K562 (cell line): ENCODE data around the gene MAP3K6. TPM values are rescaled to one million over a fixed set of nuclear protein-coding genes. Genes with fewer than 3 reads are reported as not detected.
A peak's percentile ranks its signal among the peaks of the same experiment; 100 is the strongest.

Experiments used
- ATF2 ChIP-seq: sonication (generic); formaldehyde crosslinking; IDR thresholded peaks from 2 replicates; pipeline ENCODE4 v1.8.1; 2022; ENCODE audit warnings: missing genetic modification reagents
- CEBPG ChIP-seq, 3 experiments: fragments of 200-800 bp in 1 of 3; sonication (Bioruptor generic) in 1 of 3; sonication (generic) in 1 of 3; formaldehyde crosslinking in 1 of 3; IDR thresholded peaks in 2 of 3; conservative IDR thresholded peaks in 1 of 3; 2 replicates each; pipeline versions ENCODE4 v1.6.1 to v1.8.0; 2016 to 2022; ENCODE audit warnings: missing compliant biosample characterization in 2 of 3, missing genetic modification characterization in 2 of 3, mild to moderate bottlenecking in 1 of 3, missing genetic modification reagents in 1 of 3
- CEBPZ ChIP-seq: fragments of 150-350 bp; IDR thresholded peaks from 2 replicates; pipeline ENCODE4 v1.6.1; 2014; ENCODE audit warnings: low read depth, mild to moderate bottlenecking, low read length, borderline replicate concordance
- CREBBP ChIP-seq: IDR thresholded peaks from one replicate; pipeline ENCODE4 v1.6.1; 2012; ENCODE audit warnings: low read depth, mild to moderate bottlenecking, control low read depth, inconsistent platforms, low read length
- DACH1 ChIP-seq: fragments of 450-650 bp; IDR thresholded peaks from 2 replicates; pipeline ENCODE4 v1.6.1; 2018; ENCODE audit not compliant: partially characterized antibody
- EZH2 ChIP-seq: IDR thresholded peaks from 2 replicates; pipeline ENCODE4 v1.6.1; 2012; ENCODE audit warnings: low read depth, mild to moderate bottlenecking, inconsistent platforms, low read length, borderline replicate concordance
- GABPA ChIP-seq: fragments of 200-800 bp; sonication (Bioruptor generic); conservative IDR thresholded peaks from 2 replicates; pipeline ENCODE4 v1.6.1; 2016; ENCODE audit warnings: low read depth, missing genetic modification characterization, missing compliant biosample characterization
- HMGN3 ChIP-seq: IDR thresholded peaks from 2 replicates; pipeline ENCODE4 v1.6.1; 2011; ENCODE audit warnings: borderline replicate concordance, low read depth, mild to moderate bottlenecking, mixed read lengths, low read length; ENCODE audit not compliant: insufficient read length; ENCODE audit errors: extremely low read depth
- KHSRP ChIP-seq: fragments of 450-650 bp; IDR thresholded peaks from 2 replicates; pipeline ENCODE4 v1.6.1; 2017
- RBFOX2 ChIP-seq: fragments of 200-400 bp; formaldehyde crosslinking; IDR thresholded peaks from 2 replicates; pipeline ENCODE4 v1.6.1; 2017; ENCODE audit warnings: low read depth, mild to moderate bottlenecking, low read length, moderate library complexity
- SMAD4 ChIP-seq: fragments of 250-450 bp; sonication (Bioruptor Pico); conservative IDR thresholded peaks from 2 replicates; pipeline ENCODE4 v1.8.0; 2021; ENCODE audit warnings: inconsistent platforms, mild to moderate bottlenecking, moderate library complexity
- TARDBP ChIP-seq: fragments of 450-650 bp; IDR thresholded peaks from 2 replicates; pipeline ENCODE4 v1.6.1; 2016
- TCF7L2 ChIP-seq: fragments of 150-350 bp; IDR thresholded peaks from 2 replicates; pipeline ENCODE4 v1.6.1; 2016; ENCODE audit warnings: low read depth, mild to moderate bottlenecking, low read length, moderate library complexity
- ZBTB2 ChIP-seq: fragments of 450-650 bp; IDR thresholded peaks from 2 replicates; pipeline ENCODE4 v1.6.1; 2016; ENCODE audit warnings: antibody characterized with exemption
- ZBTB49 ChIP-seq: sonication (generic); formaldehyde crosslinking; IDR thresholded peaks from 2 replicates; pipeline ENCODE4 v1.8.0; 2022; ENCODE audit warnings: missing genetic modification reagents, mild to moderate bottlenecking, borderline replicate concordance
- polyA plus RNA-seq, 8 experiments: library from polyadenylated mRNA; depleted of rRNA in 4 of 8; stranded (reverse) in 5 of 8; unstranded in 3 of 8; fragments of >200 nt; fragmentation: Nextera tagmentation in 2 of 8; fragmentation: Illumina TruSeq in 1 of 8; extraction: Ambion mirVana in 2 of 8; extraction: Trizol in 1 of 8; gene quantifications; 2 replicates each; pipeline versions ENCODE4 v1.2.1 to v1.2.3, GENCODE V29; 2011 to 2014; ENCODE audit warnings: inconsistent platforms in 1 of 8, missing spikeins in 1 of 8
- total RNA-seq, 7 experiments: library from RNA; depleted of rRNA in 6 of 7; stranded (reverse); fragments of >200 nt in 6 of 7; fragmentation: Illumina TruSeq in 2 of 7; extraction: Trizol in 2 of 7; gene quantifications; 2 replicates each; pipeline versions ENCODE4 v1.2.1 to v1.2.3, GENCODE V29; 2011 to 2021; ENCODE audit warnings: low replicate concordance in 1 of 7

MAP3K6 gene
- total and polyA plus RNA-seq, 9 of the 15 experiments (the other 6 are each of a cell fraction or from before 2014, with no cell fraction given), result 0.99 to 21.9 (median 7.0) TPM

- TF ChIP-seq EZH2, result no peak
- 0 out of 2 replicates have a peak, but pooled peaks have one; percentile 31 for TF ChIP-seq CEBPZ
- TF ChIP-seq HMGN3, result peak; percentile 87
- TF ChIP-seq ZBTB49 (CRISPR knock-in tag), result 0 out of 2 replicates have a peak, but pooled peaks have one; percentile 77
- peak; percentile 100 for TF ChIP-seq GABPA
- no peak for TF ChIP-seq KHSRP
- TF ChIP-seq ZBTB2, result peak; percentile 64; the same call in 1 of the 2 replicates
- TF ChIP-seq ATF2 (CRISPR knock-in tag), result peak; percentile 92; the same call in 1 of the 2 replicates
- peak; percentile 32 for TF ChIP-seq DACH1
- peak; percentile 53 for TF ChIP-seq TARDBP
- peak; percentile 99 for TF ChIP-seq CEBPG (CRISPR knock-in tag; IDR thresholded peaks at IDR 0.05)
- TF ChIP-seq CEBPG (tag; conservative IDR thresholded peaks at IDR 0.05 in 1 of 2, IDR thresholded peaks at IDR 0.05 in 1 of 2), result peak; percentile 94 to 99
- TF ChIP-seq CREBBP, result no peak
- peak; percentile 98 for TF ChIP-seq SMAD4 (CRISPR knock-in tag)
- TF ChIP-seq RBFOX2, result peak; percentile 97
- TF ChIP-seq TCF7L2, result no peak
These were observed 44.8 kb downstream of the MAP3K6 start, which contains the start of gene TMEM222 (continued) for GRCh38 chr1:27321813-27322568.
